KMS-11 (cell line): ENCODE data around the gene APLP2.

Source experiments
- H2AFZ ChIP-seq: fragments of 200-600 bp; sonication (generic); 2 replicates; pipeline ENCODE4 v1.6.1; 2016; ENCODE audit warnings: antibody characterized with exemption, mixed run types, low read depth
- H3K27ac ChIP-seq: fragments of 200-600 bp; sonication (generic); 2 replicates; pipeline ENCODE4 v1.6.1; 2016; ENCODE audit warnings: mild to moderate bottlenecking, mixed run types
- H3K27me3 ChIP-seq: fragments of 200-600 bp; sonication (generic); 2 replicates; pipeline ENCODE4 v1.6.1; 2017; ENCODE audit warnings: mild to moderate bottlenecking, low read depth, mixed run types, moderate library complexity; ENCODE audit not compliant: insufficient read depth
- H3K36me3 ChIP-seq: fragments of 200-600 bp; sonication (generic); 2 replicates; pipeline ENCODE4 v1.6.1; 2017; ENCODE audit warnings: mild to moderate bottlenecking, mixed run types; ENCODE audit not compliant: insufficient read depth
- H3K4me1 ChIP-seq: fragments of 200-600 bp; sonication (generic); 2 replicates; pipeline ENCODE4 v1.6.1; 2016; ENCODE audit warnings: mild to moderate bottlenecking, low read depth, mixed run types; ENCODE audit not compliant: poor library complexity, severe bottlenecking
- H3K4me2 ChIP-seq: fragments of 200-600 bp; sonication (generic); 2 replicates; pipeline ENCODE4 v1.7.0; 2016; ENCODE audit warnings: mild to moderate bottlenecking, mixed run types
- H3K4me3 ChIP-seq: fragments of 200-600 bp; sonication (generic); IDR thresholded peaks from 2 replicates; pipeline ENCODE4 v1.6.1; 2017; ENCODE audit warnings: low read depth, low read length, mixed read lengths; ENCODE audit not compliant: insufficient read depth
- H3K79me2 ChIP-seq: fragments of 200-600 bp; sonication (generic); 2 replicates; pipeline ENCODE4 v1.6.1; 2016; ENCODE audit warnings: low read depth, mixed run types; ENCODE audit not compliant: insufficient read depth
- H3K9ac ChIP-seq: fragments of 200-600 bp; sonication (generic); 2 replicates; pipeline ENCODE4 v1.6.1; 2016; ENCODE audit warnings: mild to moderate bottlenecking, mixed run types
- H4K20me1 ChIP-seq: fragments of 200-600 bp; sonication (generic); 2 replicates; pipeline ENCODE4 v1.6.1; 2016; ENCODE audit warnings: mild to moderate bottlenecking, mixed run types; ENCODE audit not compliant: insufficient read depth
- TF ChIP-seq, protein P1 (sequence below): fragments of 200-600 bp; sonication (generic); conservative IDR thresholded peaks from 2 replicates; pipeline ENCODE4 v1.6.1; 2017; ENCODE audit warnings: low read depth, mild to moderate bottlenecking, antibody characterized with exemption, low read length, moderate library complexity, mixed read lengths

APLP2 gene

DNA sequence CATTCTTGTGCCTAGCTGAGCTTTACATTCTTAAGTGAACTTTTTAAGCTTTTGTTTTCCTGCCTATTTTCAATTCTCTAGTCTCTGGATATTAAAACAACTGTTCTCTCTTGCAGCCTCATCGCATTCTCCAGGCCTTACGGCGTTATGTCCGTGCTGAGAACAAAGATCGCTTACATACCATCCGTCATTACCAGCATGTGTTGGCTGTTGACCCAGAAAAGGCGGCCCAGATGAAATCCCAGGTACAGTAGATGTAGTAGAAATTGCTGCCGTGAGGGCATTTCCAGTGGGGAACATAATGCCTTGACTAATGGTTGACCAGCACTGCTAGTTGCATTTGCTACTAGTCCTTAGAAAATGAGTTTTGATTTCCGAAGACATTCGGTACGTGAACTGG is 60.2 kb downstream of the APLP2 start:
- H4K20me1 ChIP-seq, result no peaks in the 10 kb centered on the region
- H3K4me1 ChIP-seq, result no peaks in the 10 kb centered on the region
- no peaks in the 10 kb centered on the region for H3K36me3 ChIP-seq
- no peak overlapping the region for H3K4me3 ChIP-seq
- no peak overlapping the region for H2AFZ ChIP-seq
- H3K27ac ChIP-seq, result no peak overlapping the region
- H3K9ac ChIP-seq, result no peak overlapping the region
- H3K27me3 ChIP-seq, result no peaks in the 10 kb centered on the region
- TF ChIP-seq, protein P1, sequence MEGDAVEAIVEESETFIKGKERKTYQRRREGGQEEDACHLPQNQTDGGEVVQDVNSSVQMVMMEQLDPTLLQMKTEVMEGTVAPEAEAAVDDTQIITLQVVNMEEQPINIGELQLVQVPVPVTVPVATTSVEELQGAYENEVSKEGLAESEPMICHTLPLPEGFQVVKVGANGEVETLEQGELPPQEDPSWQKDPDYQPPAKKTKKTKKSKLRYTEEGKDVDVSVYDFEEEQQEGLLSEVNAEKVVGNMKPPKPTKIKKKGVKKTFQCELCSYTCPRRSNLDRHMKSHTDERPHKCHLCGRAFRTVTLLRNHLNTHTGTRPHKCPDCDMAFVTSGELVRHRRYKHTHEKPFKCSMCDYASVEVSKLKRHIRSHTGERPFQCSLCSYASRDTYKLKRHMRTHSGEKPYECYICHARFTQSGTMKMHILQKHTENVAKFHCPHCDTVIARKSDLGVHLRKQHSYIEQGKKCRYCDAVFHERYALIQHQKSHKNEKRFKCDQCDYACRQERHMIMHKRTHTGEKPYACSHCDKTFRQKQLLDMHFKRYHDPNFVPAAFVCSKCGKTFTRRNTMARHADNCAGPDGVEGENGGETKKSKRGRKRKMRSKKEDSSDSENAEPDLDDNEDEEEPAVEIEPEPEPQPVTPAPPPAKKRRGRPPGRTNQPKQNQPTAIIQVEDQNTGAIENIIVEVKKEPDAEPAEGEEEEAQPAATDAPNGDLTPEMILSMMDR, result no peak
- no peak overlapping the region for H3K4me2 ChIP-seq
- no peaks in the 10 kb centered on the region for H3K79me2 ChIP-seq

DNA sequence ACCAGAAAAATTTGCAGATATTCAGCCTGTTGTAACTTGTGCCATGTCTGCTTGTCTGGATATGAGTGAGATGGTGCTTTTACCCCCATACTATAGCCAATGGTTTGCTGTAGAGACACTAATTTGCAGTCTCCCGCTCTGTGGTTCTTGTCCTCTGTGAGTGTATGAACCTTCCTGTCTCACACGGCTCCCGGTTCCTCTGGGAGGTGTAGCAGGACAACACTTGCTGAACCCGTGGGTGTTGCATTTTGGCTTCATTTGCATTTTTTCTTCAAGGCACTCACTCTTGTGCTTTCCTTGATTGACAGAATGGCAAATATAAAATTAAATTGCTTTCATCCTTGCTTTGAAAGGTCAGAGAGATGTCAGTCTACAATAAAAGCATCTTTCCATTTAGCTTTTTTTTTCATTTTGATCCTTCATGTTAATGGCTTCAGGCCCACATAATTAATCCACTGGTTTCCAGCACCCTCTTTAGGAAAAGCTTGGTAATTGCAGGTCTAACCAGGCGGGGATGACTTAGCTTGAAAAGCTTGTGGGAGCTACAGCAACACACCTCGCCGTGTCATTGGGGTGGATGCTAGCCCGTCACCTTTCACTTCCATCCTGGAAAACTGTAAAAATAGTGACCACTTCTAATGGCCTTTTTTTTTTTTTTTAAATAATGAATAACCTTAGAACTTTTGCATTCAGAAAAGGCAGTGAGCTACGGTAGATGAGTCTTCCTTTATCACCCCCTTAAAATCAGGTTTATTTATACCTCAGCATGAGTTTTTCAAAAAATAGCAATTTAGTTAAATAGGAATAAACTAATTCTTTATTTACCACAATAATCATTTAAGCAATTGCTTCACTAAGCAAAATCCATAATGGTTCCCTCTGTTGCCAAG is 62.5 kb downstream of the APLP2 start:
- no peaks in the 10 kb centered on the region for H3K36me3 ChIP-seq
- no peaks in the 10 kb centered on the region for H3K4me1 ChIP-seq
- H3K27me3 ChIP-seq, result no peaks in the 10 kb centered on the region
- no peak overlapping the region for H3K4me2 ChIP-seq
- no peak overlapping the region for H3K9ac ChIP-seq
- no peaks in the 10 kb centered on the region for H4K20me1 ChIP-seq
- no peaks in the 10 kb centered on the region for H3K79me2 ChIP-seq
- no peak overlapping the region for H2AFZ ChIP-seq
- TF ChIP-seq, protein P1, result peak; percentile 75
- H3K27ac ChIP-seq, result no peak overlapping the region
- H3K4me3 ChIP-seq, result no peak overlapping the region

DNA sequence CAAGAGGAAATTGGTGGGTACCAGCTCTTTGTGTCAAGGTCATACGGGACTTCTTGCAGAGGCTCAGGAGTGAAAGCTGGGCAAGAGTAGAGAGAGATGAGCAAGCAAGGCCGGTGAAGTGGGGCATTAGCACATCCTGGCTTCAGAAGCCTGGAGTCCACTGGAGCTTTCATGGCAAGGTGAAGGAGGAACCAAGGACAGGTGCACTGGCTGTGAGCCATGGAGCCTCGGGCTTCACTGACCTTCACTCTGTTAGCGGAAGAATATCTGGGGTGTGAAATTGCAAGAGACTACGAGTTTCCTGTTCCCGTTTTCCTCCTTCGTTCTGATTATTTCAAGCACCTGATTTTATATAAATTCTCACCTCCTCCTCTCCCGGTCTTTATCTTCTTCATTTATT is 64.0 kb downstream of the APLP2 start:
- no peaks in the 10 kb centered on the region for H3K36me3 ChIP-seq
- H2AFZ ChIP-seq, result no peak overlapping the region
- H3K79me2 ChIP-seq, result no peaks in the 10 kb centered on the region
- no peak overlapping the region for H3K9ac ChIP-seq
- no peak overlapping the region for H3K4me2 ChIP-seq
- no peak overlapping the region for H3K27ac ChIP-seq
- no peaks in the 10 kb centered on the region for H3K27me3 ChIP-seq
- TF ChIP-seq, protein P1, result no peak
- H4K20me1 ChIP-seq, result no peaks in the 10 kb centered on the region
- H3K4me1 ChIP-seq, result no peaks in the 10 kb centered on the region
- no peak overlapping the region for H3K4me3 ChIP-seq

DNA sequence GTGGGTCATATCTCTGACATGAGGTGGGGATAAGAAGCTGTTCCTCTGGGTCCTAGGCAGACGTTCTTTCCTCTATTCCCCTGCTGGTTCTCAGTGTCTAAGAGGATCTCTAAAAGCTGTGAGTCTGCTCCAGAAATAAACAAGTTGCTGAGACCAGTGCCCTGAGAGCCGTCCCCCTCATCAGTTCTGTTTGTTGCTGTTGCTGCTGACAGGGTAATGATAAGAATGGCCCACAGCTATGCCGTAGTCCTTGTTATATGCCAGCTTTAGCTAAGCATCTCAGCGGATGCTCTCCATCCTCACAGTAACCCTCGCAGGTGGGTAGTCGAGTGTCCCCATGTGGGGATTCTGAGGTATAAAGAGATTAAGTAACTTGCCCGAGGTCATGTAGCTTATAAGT is 66.4 kb downstream of the APLP2 start:
- no peaks in the 10 kb centered on the region for H3K36me3 ChIP-seq
- H3K4me3 ChIP-seq, result no peak overlapping the region
- H2AFZ ChIP-seq, result no peak overlapping the region

More for the DNA sequence above, 66.4 kb downstream of the APLP2 start:
- no peaks in the 10 kb centered on the region for H3K27me3 ChIP-seq
- H3K9ac ChIP-seq, result no peak overlapping the region
- no peak overlapping the region for H3K4me2 ChIP-seq
- H3K79me2 ChIP-seq, result no peaks in the 10 kb centered on the region
- TF ChIP-seq, protein P1, result no peak
- H3K4me1 ChIP-seq, result no peaks in the 10 kb centered on the region
- no peaks in the 10 kb centered on the region for H4K20me1 ChIP-seq
- no peak overlapping the region for H3K27ac ChIP-seq
